ENCODE results near the gene NOXA1.
"Not testable (repeated sequence)": the region's sequence is repeated elsewhere in the genome, so short reads cannot be mapped to it uniquely, and the experiment has no call there.

NOXA1 gene

GRCh38 chr9:137406876-137407589 is 16.2 kb upstream of the NOXA1 start:
- DNase-seq = peak; percentile 27

- no peak for DNase-seq
Observed at GRCh38 chr9:137407590-137408300, 15.4 kb upstream of the NOXA1 start.

- no peak for DNase-seq
Observed at GRCh38 chr9:137408651-137409405, 14.4 kb upstream of the NOXA1 start.

- DNase-seq = no peak
Observed at GRCh38 chr9:137409515-137409914, 13.7 kb upstream of the NOXA1 start.

GRCh38 chr9:137410236-137410890 is 12.8 kb upstream of the NOXA1 start:
- not testable (repeated sequence) for DNase-seq

- no peak for DNase-seq
Observed at GRCh38 chr9:137410891-137411249, 12.3 kb upstream of the NOXA1 start.

GRCh38 chr9:137411260-137411644 is 11.9 kb upstream of the NOXA1 start:
- no peak for DNase-seq

GRCh38 chr9:137411645-137412380 is 11.4 kb upstream of the NOXA1 start:
- DNase-seq = no peak

- DNase-seq = no peak
Observed at GRCh38 chr9:137412431-137412830, 10.8 kb upstream of the NOXA1 start.

- DNase-seq = no peak
Observed at GRCh38 chr9:137415451-137415850, 7.7 kb upstream of the NOXA1 start.

GRCh38 chr9:137416006-137416562 is 7.1 kb upstream of the NOXA1 start:
- no peak for DNase-seq

- DNase-seq = no peak
Observed at GRCh38 chr9:137416563-137417151, 6.5 kb upstream of the NOXA1 start.

- DNase-seq = no peak
Observed at GRCh38 chr9:137417161-137418021, 5.8 kb upstream of the NOXA1 start.

GRCh38 chr9:137421838-137422603 is 1.2 kb upstream of the NOXA1 start:
- DNase-seq = no peak

- DNase-seq = no peak
Observed at GRCh38 chr9:137423514-137424291, 510 bp downstream of the NOXA1 start.

- DNase-seq = no peak
Observed at GRCh38 chr9:137426018-137426681, 3.0 kb downstream of the NOXA1 start.

GRCh38 chr9:137427454-137428310 is 4.5 kb downstream of the NOXA1 start:
- no peak for DNase-seq

GRCh38 chr9:137428311-137428630 is 5.1 kb downstream of the NOXA1 start:
- no peak for DNase-seq

Data from DMS79 treated with DMSO at 0.1 percent for 48 hours (cell line).